Anterior cingulate cortex (tissue), 58 donors: ENCODE measurements around the gene P3H4.

Experiments used
- DNase-seq, 58 donors: peaks; one replicate each; lab custom pipeline; 2025; lab: John Stamatoyannopoulos, UW

Gene P3H4

GRCh38 chr17:41796121-41796895 lies 15.4 kb downstream of the P3H4 start:
- DNase-seq = no peak

- no peak for DNase-seq
Measured at GRCh38 chr17:41794540-41794975, 17.2 kb downstream of the P3H4 start.

GRCh38 chr17:41793784-41794539 lies 17.8 kb downstream of the P3H4 start:
- DNase-seq = no peak

- DNase-seq = no peak
Measured at GRCh38 chr17:41792845-41793783, 18.6 kb downstream of the P3H4 start.

- no peak for DNase-seq
Measured at GRCh38 chr17:41787021-41787418, 24.7 kb downstream of the P3H4 start.

GRCh38 chr17:41786227-41787020 lies 25.3 kb downstream of the P3H4 start, which contains the start of gene JUP:
Gene JUP (minus strand): TSS chr17:41786711. CDS start chr17:41771854, 14,857 bp downstream.
- peak; percentile 68 to 100 (median 98) for DNase-seq

GRCh38 chr17:41785859-41786226 lies 25.9 kb downstream of the P3H4 start:
- DNase-seq = peak in 2 of 58 donors; percentile 13 to 30

GRCh38 chr17:41785091-41785858 lies 26.5 kb downstream of the P3H4 start:
- no peak for DNase-seq

- no peak for DNase-seq
Measured at GRCh38 chr17:41784207-41784744, 27.5 kb downstream of the P3H4 start.

- no peak for DNase-seq
Measured at GRCh38 chr17:41782142-41782541, 29.6 kb downstream of the P3H4 start.

- DNase-seq = no peak
Measured at GRCh38 chr17:41781404-41782110, 30.2 kb downstream of the P3H4 start.

- no peak for DNase-seq
Measured at GRCh38 chr17:41779954-41780353, 31.8 kb downstream of the P3H4 start.

- DNase-seq = peak in 34 of 58 donors; percentile 8 to 70 (median 40)
Measured at GRCh38 chr17:41777574-41778188, 34.1 kb downstream of the P3H4 start.

GRCh38 chr17:41777157-41777573 lies 34.6 kb downstream of the P3H4 start:
- peak in 7 of 58 donors; percentile 22 to 55 (median 34) for DNase-seq

GRCh38 chr17:41776262-41776900 lies 35.4 kb downstream of the P3H4 start:
- peak in 9 of 58 donors; percentile 18 to 44 (median 22) for DNase-seq

GRCh38 chr17:41775394-41776226 lies 36.1 kb downstream of the P3H4 start:
- peak in 41 of 58 donors; percentile 11 to 87 (median 51) for DNase-seq
